Right cardiac atrium (tissue), 5 donors: ENCODE results near the gene STARD13. TPM values are rescaled to one million over a fixed set of nuclear protein-coding genes. Genes with fewer than 3 reads are reported as not detected.

Experiments used
- ATAC-seq, 2 donors: fragments of 200-7000 bp; cut with Tn5 transposase; one replicate each; pipeline versions ENCODE4 v1.8.0 to v1.9.1; 2020; ENCODE audit warnings: moderate library complexity in 2 of 2, mild to moderate bottlenecking in 1 of 2
- DNase-seq, 3 donors: peaks; one replicate each; pipeline ENCODE4 v3.0.0-alpha.2; 2020
- H3K27ac ChIP-seq: one replicate; pipeline ENCODE4 v1.5.1; 2013; ENCODE audit warnings: mild to moderate bottlenecking, low read length, control low read depth, moderate library complexity
- H3K27me3 ChIP-seq: one replicate; pipeline ENCODE4 v1.6.1; 2013; ENCODE audit not compliant: control insufficient read depth, insufficient read depth
- H3K4me1 ChIP-seq: one replicate; pipeline ENCODE4 v1.6.1; 2013; ENCODE audit warnings: low read length; ENCODE audit not compliant: control insufficient read depth, insufficient read depth
- H3K4me3 ChIP-seq: one replicate; pipeline ENCODE4 v1.5.1; 2013; ENCODE audit warnings: low read length, control low read depth
- H3K9me3 ChIP-seq: one replicate; pipeline ENCODE4 v1.6.1; 2013; ENCODE audit warnings: low read length; ENCODE audit not compliant: control insufficient read depth
- WGBS: extraction: QIAGEN DNeasy Blood & Tissue Kit; methylation state at CpG from one replicate; pipeline ENCODE4 v1.1.7; 2013; 5-methylcytosine and 5-hydroxymethylcytosine counted together
- intact Hi-C, 4 donors: fragments of 100-400 bp; cut with DNase I; formaldehyde crosslinking; loops; one replicate each; pipeline versions ENCODE4 v1.11.0 to v1.14.0; 2022 to 2023
- polyA plus RNA-seq: library from polyadenylated mRNA; stranded (reverse); fragments of 200-250 nt; gene quantifications from one replicate; pipeline ENCODE4 v1.2.3, GENCODE V29; 2013
- total RNA-seq, 4 donors: library from RNA; stranded (reverse); fragmentation: NEBNext Ultra II Directional; extraction: Animal tissue kit (Norgen Biotek cat#: 25700); gene quantifications; one replicate each; pipeline ENCODE4 v1.2.1, GENCODE V29; 2021
- donor health status: healthy with polysubstance abuse.
- donor health status: DM: no; HTN: yes; CAD: no.
- donor health status: DM: no; HTN: no; CAD: no.
- donor health status: DM: no; HTN: yes; CAD: no; lungs with severe emphysema.
- donor health status: DM: yes; HTN: yes; CAD: no.

STARD13 gene
- total and polyA plus RNA-seq, 5 donors: 9.6 to 35.7 (median 27.3) TPM

- H3K4me3 ChIP-seq: no peak overlapping the region
- DNase-seq (no peak), ATAC-seq (peak; percentile 58 to 64)
- intact Hi-C loops: no loop called here
- H3K27ac ChIP-seq: peak overlapping the region; percentile 23
- 26% methylated on average over 8 of the region's 8 CpGs for WGBS
- H3K9me3 ChIP-seq: no peaks in the 10 kb centered on the region
- H3K27me3 ChIP-seq: no peaks in the 10 kb centered on the region
- H3K4me1 ChIP-seq: peaks cover 14% of the 10 kb centered on the region
Measured at GRCh38 chr13:33194820-33195692, 90.5 kb downstream of the STARD13 start.

- 67% methylated on average over 7 of the region's 7 CpGs for WGBS
- H3K27ac ChIP-seq: no peak overlapping the region
- H3K27me3 ChIP-seq: no peaks in the 10 kb centered on the region
- intact Hi-C loops: no loop called here
- peaks cover 11% of the 10 kb centered on the region for H3K4me1 ChIP-seq
- peak; percentile 44 to 70 for ATAC-seq
- H3K4me3 ChIP-seq: no peak overlapping the region
- DNase-seq: no peak
- H3K9me3 ChIP-seq: no peaks in the 10 kb centered on the region
Measured at GRCh38 chr13:33193428-33193974, 92.1 kb downstream of the STARD13 start.

- peaks cover 8% of the 10 kb centered on the region for H3K4me1 ChIP-seq
- DNase-seq (no peak), ATAC-seq (no peak)
- H3K4me3 ChIP-seq: no peak overlapping the region
- intact Hi-C loops: no loop called here
- no peaks in the 10 kb centered on the region for H3K9me3 ChIP-seq
- H3K27ac ChIP-seq: no peak overlapping the region
- WGBS: 65% methylated on average over 4 of the region's 4 CpGs
- no peaks in the 10 kb centered on the region for H3K27me3 ChIP-seq
Measured at GRCh38 chr13:33191425-33192210, 93.9 kb downstream of the STARD13 start.

GRCh38 chr13:33189470-33189869 is 96.1 kb downstream of the STARD13 start:
- no peak for ATAC-seq
- no peaks in the 10 kb centered on the region for H3K27me3 ChIP-seq
- no peak overlapping the region for H3K27ac ChIP-seq
- DNase-seq: no peak
- 82% methylated on average over 6 of the region's 6 CpGs for WGBS
- intact Hi-C loops: no loop called here
- no peak overlapping the region for H3K4me3 ChIP-seq
- peaks cover 11% of the 10 kb centered on the region for H3K4me1 ChIP-seq
- no peaks in the 10 kb centered on the region for H3K9me3 ChIP-seq

GRCh38 chr13:33188093-33188882 is 97.3 kb downstream of the STARD13 start:
- 57% methylated on average over 4 of the region's 4 CpGs for WGBS
- peaks cover 14% of the 10 kb centered on the region for H3K4me1 ChIP-seq
- intact Hi-C loops: no loop called here

GRCh38 chr13:33186861-33187291 is 98.7 kb downstream of the STARD13 start:
- intact Hi-C loops: no loop called here
- H3K4me3 ChIP-seq: no peak overlapping the region
- H3K27ac ChIP-seq: no peak overlapping the region
- no peak for DNase-seq
- no peaks in the 10 kb centered on the region for H3K27me3 ChIP-seq
- 44% methylated on average over 8 of the region's 8 CpGs for WGBS
- peak in 1 of 2 donors; percentile 56 for ATAC-seq
- H3K4me1 ChIP-seq: peaks cover 19% of the 10 kb centered on the region
- H3K9me3 ChIP-seq: no peaks in the 10 kb centered on the region

More at GRCh38 chr13:33188093-33188882, 97.3 kb downstream of the STARD13 start:
- Histone ChIP-seq H3K27me3 (no peaks in the 10 kb centered on the region), H3K4me3 (no peak overlapping the region), H3K27ac (no peak overlapping the region), H3K9me3 (no peaks in the 10 kb centered on the region)
- ATAC-seq (no peak), DNase-seq (no peak)

- peaks cover 19% of the 10 kb centered on the region for H3K4me1 ChIP-seq
- no peak for DNase-seq
- 69% methylated on average over 6 of the region's 6 CpGs for WGBS
- no peaks in the 10 kb centered on the region for H3K27me3 ChIP-seq
- no peaks in the 10 kb centered on the region for H3K9me3 ChIP-seq
- intact Hi-C loops: no loop called here
- peak overlapping the region; percentile 30 for H3K27ac ChIP-seq
- ATAC-seq: peak in 1 of 2 donors; percentile 45
- H3K4me3 ChIP-seq: no peak overlapping the region
Measured at GRCh38 chr13:33185853-33186252, 99.7 kb downstream of the STARD13 start.

- intact Hi-C loops: no loop called here
- ATAC-seq (no peak), DNase-seq (no peak)
- Histone ChIP-seq H3K4me1 (peaks cover 18% of the 10 kb centered on the region), H3K9me3 (no peaks in the 10 kb centered on the region), H3K27ac (no peak overlapping the region), H3K4me3 (no peak overlapping the region), H3K27me3 (no peaks in the 10 kb centered on the region)
- WGBS: 79% methylated on average over 2 of the region's 2 CpGs
Measured at GRCh38 chr13:33184530-33184929, 101.0 kb downstream of the STARD13 start.

GRCh38 chr13:33184112-33184490 is 101.5 kb downstream of the STARD13 start:
- 61% methylated on average over 2 of the region's 2 CpGs for WGBS
- peaks cover 19% of the 10 kb centered on the region for H3K4me1 ChIP-seq
- H3K4me3 ChIP-seq: no peak overlapping the region
- no peaks in the 10 kb centered on the region for H3K27me3 ChIP-seq
- H3K27ac ChIP-seq: no peak overlapping the region
- intact Hi-C loops: no loop called here
- H3K9me3 ChIP-seq: no peaks in the 10 kb centered on the region
- DNase-seq (no peak), ATAC-seq (peak in 1 of 2 donors; percentile 43)

- DNase-seq (no peak), ATAC-seq (no peak)
- no peak overlapping the region for H3K4me3 ChIP-seq
- no peaks in the 10 kb centered on the region for H3K9me3 ChIP-seq
- WGBS: 78% methylated on average over 3 of the region's 3 CpGs
- peak overlapping the region; percentile 26 for H3K27ac ChIP-seq
- H3K27me3 ChIP-seq: no peaks in the 10 kb centered on the region
- peaks cover 19% of the 10 kb centered on the region for H3K4me1 ChIP-seq
- intact Hi-C loops: no loop called here
Measured at GRCh38 chr13:33183431-33184111, 102.0 kb downstream of the STARD13 start.
